HCT116 (cell line): ENCODE results near the gene SLC39A12. TPM values are rescaled to one million over a fixed set of nuclear protein-coding genes. Genes with fewer than 3 reads are reported as not detected.

Source experiments
- ATAC-seq: fragments of 200-7000 bp; cut with Tn5 transposase; 2 replicates; pipeline ENCODE4 v1.9.1; 2020; ENCODE audit warnings: mild to moderate bottlenecking, moderate library complexity
- BruUV-seq: library from RNA; stranded (reverse); fragments of 400-500 nt; replicated peaks from 2 replicates; lab custom pipeline; 2021; lab: Mats Ljungman, UMichigan
- CTCF ChIA-PET: fragments of 300-600 bp; sonication (Branson Sonifier 250); formaldehyde crosslinking; loops from one replicate; lab custom pipeline; 2021; ENCODE audit warnings: antibody characterized with exemption; lab: Charles Lee
- POLR2A ChIA-PET: fragments of 300-600, 350-600 bp; sonication (Branson Sonifier 250); formaldehyde crosslinking; loops from one replicate; lab custom pipeline; 2021; ENCODE audit warnings: antibody characterized with exemption; lab: Charles Lee
- RAD21 ChIA-PET, 2 experiments: fragments of 300-600 bp; sonication (Branson Sonifier 250); formaldehyde crosslinking; loops; one replicate each; lab custom pipeline; 2023; ENCODE audit warnings: low total read pairs in 2 of 2; ENCODE audit not compliant: uncharacterized antibody in 2 of 2, unreplicated experiment in 2 of 2, low non-redundant PET in 1 of 2; lab: Charles Lee
- DNase-seq: peaks from one replicate; pipeline ENCODE4 v3.0.0-alpha.2; 2010; ENCODE audit warnings: low read depth, low spot score
- H2AFZ ChIP-seq: fragments of 200-600 bp; shearing (Covaris generic), sonication (generic); 2 replicates; pipeline ENCODE4 v1.6.1; 2017; ENCODE audit warnings: low read depth, mixed run types, mixed read lengths, antibody characterized with exemption, low read length; ENCODE audit not compliant: poor library complexity, severe bottlenecking
- H3K27ac ChIP-seq: 2 replicates; pipeline ENCODE4 v1.5.1; 2012; ENCODE audit warnings: low read depth, low read length
- H3K27me3 ChIP-seq: fragments of 200-600 bp; sonication (generic); 2 replicates; pipeline ENCODE4 v1.6.1; 2016; ENCODE audit warnings: mixed run types, low read length, mixed read lengths; ENCODE audit not compliant: insufficient read depth
- H3K36me3 ChIP-seq, 2 experiments: fragments of 200-500 bp in 1 of 2; fragments of 200-600 bp in 1 of 2; sonication (Bioruptor generic) in 1 of 2; sonication (generic) in 1 of 2; 2 replicates each; pipeline versions ENCODE4 v1.5.1 to v1.6.1; 2014 to 2016; ENCODE audit warnings: low read length in 2 of 2, inconsistent platforms in 1 of 2, mixed read lengths in 1 of 2, mixed run types in 1 of 2; ENCODE audit not compliant: insufficient read depth in 2 of 2, control insufficient read depth in 1 of 2
- H3K4me1 ChIP-seq, 2 experiments: fragments of 200-600 bp in 1 of 2; sonication (generic) in 1 of 2; 2 replicates each; pipeline versions ENCODE4 v1.5.1 to v1.6.1; 2012 to 2017; ENCODE audit warnings: low read length in 2 of 2, inconsistent platforms in 1 of 2, mild to moderate bottlenecking in 1 of 2, mixed read lengths in 1 of 2, mixed run types in 1 of 2, moderate library complexity in 1 of 2; ENCODE audit not compliant: insufficient read depth in 2 of 2, control insufficient read depth in 1 of 2
- H3K4me2 ChIP-seq: fragments of 200-600 bp; sonication (generic); 2 replicates; pipeline ENCODE4 v1.6.1; 2017; ENCODE audit warnings: mixed run types, low read length, mixed read lengths
- H3K4me3 ChIP-seq, 2 experiments: fragments of 200-600 bp in 1 of 2; sonication (generic) in 1 of 2; replicated peaks in 1 of 2; 2 replicates each; pipeline ENCODE4 v1.5.1; 2011 to 2016; ENCODE audit warnings: low read length in 2 of 2, control low read depth in 1 of 2, low read depth in 1 of 2, mild to moderate bottlenecking in 1 of 2, mixed read lengths in 1 of 2, mixed run types in 1 of 2
- H3K79me2 ChIP-seq: fragments of 200-600 bp; sonication (generic); 2 replicates; pipeline ENCODE4 v1.6.1; 2017; ENCODE audit warnings: mild to moderate bottlenecking, mixed run types, low read length, moderate library complexity, mixed read lengths; ENCODE audit not compliant: insufficient read depth
- H3K9ac ChIP-seq: fragments of 200-600 bp; sonication (generic); 2 replicates; pipeline ENCODE4 v1.6.1; 2016; ENCODE audit warnings: low read length, mixed read lengths
- H3K9me2 ChIP-seq: fragments of 200-600 bp; sonication (generic), shearing (Covaris generic); 2 replicates; pipeline ENCODE4 v1.6.1; 2017; ENCODE audit warnings: mixed run types, mild to moderate bottlenecking, moderate library complexity; ENCODE audit not compliant: insufficient read depth
- H3K9me3 ChIP-seq, 2 experiments: fragments of 200-500 bp in 1 of 2; fragments of 200-600 bp in 1 of 2; sonication (Bioruptor generic) in 1 of 2; sonication (generic) in 1 of 2; 2 replicates each; pipeline ENCODE4 v1.6.1; 2014 to 2017; ENCODE audit warnings: low read length in 2 of 2, mixed read lengths in 2 of 2, inconsistent platforms in 1 of 2, low read depth in 1 of 2, mild to moderate bottlenecking in 1 of 2, mixed run types in 1 of 2, moderate library complexity in 1 of 2; ENCODE audit not compliant: control insufficient read depth in 1 of 2, insufficient read depth in 1 of 2
- H4K20me1 ChIP-seq: fragments of 200-600 bp; sonication (generic), shearing (Covaris generic); 2 replicates; pipeline ENCODE4 v1.6.1; 2017; ENCODE audit warnings: mixed run types, mild to moderate bottlenecking, moderate library complexity; ENCODE audit not compliant: insufficient read depth
- CEBPB ChIP-seq: IDR thresholded peaks from 2 replicates; pipeline ENCODE4 v1.6.1; 2012; ENCODE audit warnings: low read depth
- EZH2phosphoT487 ChIP-seq: fragments of 200-600 bp; IDR thresholded peaks from 2 replicates; pipeline ENCODE4 v1.6.1; 2018; ENCODE audit warnings: antibody characterized with exemption, borderline replicate concordance
- POLR2A ChIP-seq: IDR thresholded peaks from 2 replicates; pipeline ENCODE4 v1.7.0; 2011; ENCODE audit warnings: borderline replicate concordance; ENCODE audit not compliant: insufficient read depth, insufficient read length; ENCODE audit errors: extremely low read depth
- POLR2AphosphoS5 ChIP-seq: IDR thresholded peaks from 2 replicates; pipeline ENCODE4 v1.6.1; 2011; ENCODE audit warnings: mild to moderate bottlenecking, low read depth, low read length, moderate library complexity
- RAD21 ChIP-seq: IDR thresholded peaks from 2 replicates; pipeline ENCODE4 v1.6.1; 2012; ENCODE audit warnings: low read depth, mild to moderate bottlenecking
- SIN3A ChIP-seq: IDR thresholded peaks from 2 replicates; pipeline ENCODE4 v1.6.1; 2012; ENCODE audit warnings: low read depth
- SRF ChIP-seq: IDR thresholded peaks from 2 replicates; pipeline ENCODE4 v1.6.1; 2012; ENCODE audit warnings: low read depth
- ZNF274 ChIP-seq: fragments of 200-500 bp; sonication (Bioruptor generic); IDR thresholded peaks from 2 replicates; pipeline ENCODE4 v1.6.1; 2014; ENCODE audit warnings: mild to moderate bottlenecking, low read depth, low read length, inconsistent platforms
- intact Hi-C: fragments of 100-400 bp; cut with micrococcal nuclease; formaldehyde crosslinking; loops from 2 replicates; pipeline ENCODE4 v1.10.0; 2022
- total RNA-seq: library from RNA; stranded (reverse); gene quantifications from one replicate; pipeline ENCODE4 v1.2.1, GENCODE V29; 2021; ENCODE audit not compliant: unreplicated experiment
- TF ChIP-seq, protein P1 (sequence below): IDR thresholded peaks from 2 replicates; pipeline ENCODE4 v1.6.1; 2012; ENCODE audit warnings: low read depth

SLC39A12 gene
- total RNA-seq, 1 experiment from 2014 or later: not detected

DNA sequence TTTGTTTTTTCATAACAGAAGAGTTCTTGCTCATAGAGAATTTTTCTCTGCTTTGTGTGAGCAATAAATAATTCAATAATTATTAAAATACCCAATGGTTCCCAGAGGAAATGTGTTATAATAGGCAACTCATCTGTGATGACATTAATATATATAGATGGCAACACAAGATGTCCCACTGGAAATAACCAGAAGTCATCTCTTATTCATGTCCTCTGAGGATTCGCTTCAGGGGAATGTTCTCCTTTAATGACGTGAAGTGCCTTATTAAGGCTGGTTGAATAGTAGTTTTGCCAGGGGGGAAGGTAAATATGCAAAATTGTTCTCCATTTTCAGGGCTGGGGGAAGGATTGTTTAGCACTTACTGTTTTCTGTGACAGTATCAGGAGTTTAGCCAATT is 3.1 kb downstream of the SLC39A12 start:
- Histone ChIP-seq H3K9me3 (no peaks in the 10 kb centered on the region), H2AFZ (no peak overlapping the region), H3K36me3 (no peaks in the 10 kb centered on the region), H4K20me1 (no peaks in the 10 kb centered on the region), H3K27ac (no peak overlapping the region), H3K9ac (no peak overlapping the region), H3K27me3 (0 out of 2 replicates have a peak, but pooled peaks cover 4% of the 10 kb centered on the region), H3K4me3 (no peak overlapping the region), H3K9me2 (no peaks in the 10 kb centered on the region; the same call in 1 of the 2 replicates), H3K79me2 (no peaks in the 10 kb centered on the region), H3K4me1 (no peaks in the 10 kb centered on the region), H3K4me2 (no peak overlapping the region)
- ATAC-seq (no peak), DNase-seq (no peak)
- no TSS peak for BruUV-seq
- RAD21 ChIA-PET: no interaction called here
- TF ChIP-seq SRF (no peak), POLR2A (no peak), EZH2phosphoT487 (no peak), ZNF274 (no peak), POLR2AphosphoS5 (no peak)
- TF ChIP-seq, protein P1, sequence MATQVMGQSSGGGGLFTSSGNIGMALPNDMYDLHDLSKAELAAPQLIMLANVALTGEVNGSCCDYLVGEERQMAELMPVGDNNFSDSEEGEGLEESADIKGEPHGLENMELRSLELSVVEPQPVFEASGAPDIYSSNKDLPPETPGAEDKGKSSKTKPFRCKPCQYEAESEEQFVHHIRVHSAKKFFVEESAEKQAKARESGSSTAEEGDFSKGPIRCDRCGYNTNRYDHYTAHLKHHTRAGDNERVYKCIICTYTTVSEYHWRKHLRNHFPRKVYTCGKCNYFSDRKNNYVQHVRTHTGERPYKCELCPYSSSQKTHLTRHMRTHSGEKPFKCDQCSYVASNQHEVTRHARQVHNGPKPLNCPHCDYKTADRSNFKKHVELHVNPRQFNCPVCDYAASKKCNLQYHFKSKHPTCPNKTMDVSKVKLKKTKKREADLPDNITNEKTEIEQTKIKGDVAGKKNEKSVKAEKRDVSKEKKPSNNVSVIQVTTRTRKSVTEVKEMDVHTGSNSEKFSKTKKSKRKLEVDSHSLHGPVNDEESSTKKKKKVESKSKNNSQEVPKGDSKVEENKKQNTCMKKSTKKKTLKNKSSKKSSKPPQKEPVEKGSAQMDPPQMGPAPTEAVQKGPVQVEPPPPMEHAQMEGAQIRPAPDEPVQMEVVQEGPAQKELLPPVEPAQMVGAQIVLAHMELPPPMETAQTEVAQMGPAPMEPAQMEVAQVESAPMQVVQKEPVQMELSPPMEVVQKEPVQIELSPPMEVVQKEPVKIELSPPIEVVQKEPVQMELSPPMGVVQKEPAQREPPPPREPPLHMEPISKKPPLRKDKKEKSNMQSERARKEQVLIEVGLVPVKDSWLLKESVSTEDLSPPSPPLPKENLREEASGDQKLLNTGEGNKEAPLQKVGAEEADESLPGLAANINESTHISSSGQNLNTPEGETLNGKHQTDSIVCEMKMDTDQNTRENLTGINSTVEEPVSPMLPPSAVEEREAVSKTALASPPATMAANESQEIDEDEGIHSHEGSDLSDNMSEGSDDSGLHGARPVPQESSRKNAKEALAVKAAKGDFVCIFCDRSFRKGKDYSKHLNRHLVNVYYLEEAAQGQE: no peak
- CTCF ChIA-PET: no interaction called here
- intact Hi-C loops: no loop called here
- POLR2A ChIA-PET: no interaction called here

DNA sequence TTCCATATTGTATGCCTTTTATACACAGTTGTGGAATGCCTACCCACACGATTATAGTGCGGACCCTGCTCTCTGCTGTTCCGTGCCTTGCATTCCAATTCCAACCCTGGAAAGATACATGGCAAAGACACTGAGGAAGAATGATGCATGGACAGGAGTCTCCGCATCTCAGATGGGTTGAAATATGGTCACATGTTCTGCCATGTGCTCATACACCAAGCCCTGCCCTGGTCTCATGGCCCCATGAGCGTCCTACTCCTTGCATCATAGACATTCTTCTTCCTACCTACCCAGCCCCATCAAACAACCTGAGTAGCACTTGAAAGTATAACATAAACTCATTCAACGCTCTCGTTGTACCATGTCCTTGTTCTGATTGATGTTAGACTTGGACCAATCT is 6.3 kb downstream of the SLC39A12 start:
- intact Hi-C loops: no loop called here
- ATAC-seq (no peak), DNase-seq (no peak)
- H3K9me3 ChIP-seq: no peaks in the 10 kb centered on the region
- no peak overlapping the region for H3K4me3 ChIP-seq
- H3K9me2 ChIP-seq: no peaks in the 10 kb centered on the region; the same call in 1 of the 2 replicates
- TF ChIP-seq RAD21: no peak
- TF ChIP-seq SRF: no peak
- no peak for TF ChIP-seq POLR2A
- TF ChIP-seq, protein P1: no peak
- TF ChIP-seq ZNF274: no peak
- TF ChIP-seq SIN3A: no peak
- no peak for TF ChIP-seq CEBPB
- no peak overlapping the region for H2AFZ ChIP-seq
- no peaks in the 10 kb centered on the region for H3K4me1 ChIP-seq
- no peaks in the 10 kb centered on the region for H3K79me2 ChIP-seq
- H3K9ac ChIP-seq: no peak overlapping the region
- BruUV-seq: no TSS peak
- CTCF ChIA-PET: no interaction called here
- no peak overlapping the region for H3K27ac ChIP-seq
- RAD21 ChIA-PET: no interaction called here
- 0 out of 2 replicates have a peak, but pooled peaks cover 4% of the 10 kb centered on the region for H3K27me3 ChIP-seq
- POLR2A ChIA-PET: no interaction called here
- no peaks in the 10 kb centered on the region for H3K36me3 ChIP-seq
- no peaks in the 10 kb centered on the region for H4K20me1 ChIP-seq
- no peak overlapping the region for H3K4me2 ChIP-seq
